NCI-H1417 (cell line): ENCODE measurements around the gene NOTCH4.
A peak's percentile ranks its signal among the peaks of the same experiment; 100 is the strongest.

ENCODE experiments used
- DNase-seq, 3 experiments: peaks; one replicate each; lab custom pipeline; 2025; lab: John Stamatoyannopoulos, UW

The NOTCH4 gene

GRCh38 chr6:32164295-32164694 lies 59.6 kb downstream of the NOTCH4 start, which contains the start of gene EGFL8:
EGFL8 (plus strand) TSS chr6:32164595; CDS start chr6:32166166, 1,571 bp downstream.
- DNase-seq, result no peak

GRCh38 chr6:32163559-32164258 lies 60.2 kb downstream of the NOTCH4 start:
- no peak for DNase-seq

GRCh38 chr6:32158052-32158451 lies 65.8 kb downstream of the NOTCH4 start:
- no peak for DNase-seq

- DNase-seq, result no peak
These were observed 67.0 kb downstream of the NOTCH4 start for GRCh38 chr6:32156891-32157290.

GRCh38 chr6:32154514-32155161 lies 69.2 kb downstream of the NOTCH4 start:
- DNase-seq, result peak; percentile 61 to 85 (median 81)

- peak; percentile 63 to 92 (median 87) for DNase-seq
These were observed 70.0 kb downstream of the NOTCH4 start, which contains the start of gene PPT2 for GRCh38 chr6:32153564-32154513. PPT2 (plus strand) TSS chr6:32154141; CDS start chr6:32154595, 454 bp downstream.

- peak; percentile 1 to 46 (median 41) for DNase-seq
These were observed 70.9 kb downstream of the NOTCH4 start for GRCh38 chr6:32152769-32153563.

GRCh38 chr6:32151863-32152768 lies 71.8 kb downstream of the NOTCH4 start, which contains the start of gene PRRT1:
PRRT1 (minus strand) TSS chr6:32151939; CDS start chr6:32151827, 112 bp downstream.
- no peak for DNase-seq

- DNase-seq, result no peak
These were observed 72.5 kb downstream of the NOTCH4 start for GRCh38 chr6:32151181-32151862.

- DNase-seq, result no peak
These were observed 73.7 kb downstream of the NOTCH4 start for GRCh38 chr6:32149932-32150870.

GRCh38 chr6:32149092-32149755 lies 74.6 kb downstream of the NOTCH4 start:
- DNase-seq, result no peak

GRCh38 chr6:32148289-32149091 lies 75.4 kb downstream of the NOTCH4 start:
- peak in 1 of 3 experiments; percentile 18 for DNase-seq

GRCh38 chr6:32147401-32148132 lies 76.3 kb downstream of the NOTCH4 start:
- DNase-seq, result no peak

- no peak for DNase-seq
These were observed 77.2 kb downstream of the NOTCH4 start for GRCh38 chr6:32146687-32147086.

GRCh38 chr6:32146287-32146686 lies 77.6 kb downstream of the NOTCH4 start:
- no peak for DNase-seq
